ENCODE data around the gene MYOT.

DNA sequence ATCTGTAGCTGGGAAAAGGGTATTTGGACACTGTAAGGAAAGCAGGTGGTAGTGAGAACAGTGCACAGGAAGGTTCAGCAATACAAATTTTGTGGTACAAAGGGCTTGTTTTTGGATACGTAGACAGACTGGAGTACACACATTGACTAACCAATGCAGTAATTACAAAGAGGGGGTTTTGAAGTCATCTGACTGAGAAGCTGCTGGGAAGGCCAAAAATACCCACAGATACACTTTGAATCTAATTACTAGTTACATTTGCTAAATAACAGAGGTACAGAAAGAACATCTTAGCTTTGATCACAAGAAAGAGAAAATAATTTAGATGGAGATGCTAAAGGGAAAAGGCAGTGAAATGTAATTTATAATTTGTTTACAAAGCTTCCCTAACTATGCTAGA is 67.5 kb downstream of the MYOT start:
- no peak for TF ChIP-seq POLR2AphosphoS5 (IDR thresholded peaks at IDR 0.05; ENCODE audit: borderline replicate concordance, low read depth, low read length)
- TF ChIP-seq EZH2 (IDR thresholded peaks at IDR 0.05) = no peak
